ENCODE data around the gene FAM89B. TPM values are rescaled to one million over a fixed set of nuclear protein-coding genes. Genes with fewer than 3 reads are reported as not detected.

The FAM89B gene
- total RNA-seq, 2 experiments from 2014 or later: 23.3 to 27.3 TPM

DNA sequence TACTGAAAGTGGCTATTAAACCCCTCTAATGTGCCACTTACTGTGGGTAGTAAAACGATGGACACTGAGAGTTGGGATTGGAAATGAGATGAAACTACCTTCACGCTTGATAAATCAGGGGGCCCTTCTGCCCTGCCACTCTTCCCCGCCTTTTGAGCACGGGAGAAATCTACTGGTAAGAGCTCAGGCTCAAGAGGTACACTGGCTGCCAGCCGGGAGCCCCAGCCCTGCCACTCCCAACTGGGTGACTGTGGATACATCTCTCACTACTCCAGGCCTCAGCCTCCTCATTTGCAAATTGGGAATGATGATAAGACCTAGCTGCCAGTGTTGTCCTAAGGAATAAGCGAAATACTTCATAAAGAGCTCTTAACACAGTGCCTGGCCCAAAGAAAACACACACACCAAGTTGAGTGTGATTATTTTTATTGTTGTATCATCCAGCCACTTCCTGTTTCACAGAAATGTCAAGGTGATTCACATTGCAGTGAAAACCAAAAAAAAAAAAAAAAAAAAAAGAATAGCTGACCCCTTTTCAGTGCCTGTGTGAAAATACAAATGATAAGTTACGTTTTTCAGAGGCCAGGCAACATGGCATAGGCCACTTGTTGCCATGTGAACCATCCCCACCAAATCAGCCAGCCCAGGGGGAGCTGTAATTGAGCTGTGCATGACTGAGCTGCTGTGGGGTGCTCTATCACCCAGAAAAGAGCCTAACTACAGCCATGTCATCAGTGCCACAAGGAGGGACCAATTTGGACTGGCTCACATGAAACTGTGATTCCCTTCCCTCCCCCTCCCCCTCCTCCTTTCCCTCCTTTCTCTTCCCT is 6.5 kb upstream of the FAM89B start:
- Histone ChIP-seq H3K4me3 (ENCODE audit: low read length) (peak overlapping the region; percentile 25), H3K36me3 (ENCODE audit: insufficient read depth, low read length) (peaks cover 7% of the 10 kb centered on the region), H3K27me3 (ENCODE audit: control insufficient read depth in 1 of 2, insufficient read depth in 2 of 2, low read length in 2 of 2) (no peaks in the 10 kb centered on the region), H3K9me3 (ENCODE audit: control insufficient read depth in 1 of 2, insufficient read depth in 1 of 2, low read length in 2 of 2) (no peaks in the 10 kb centered on the region), H3K4me1 (ENCODE audit: insufficient read depth, low read length) (peaks cover 85% of the 10 kb centered on the region), H3K27ac (ENCODE audit: low read depth in 1 of 2, low read length in 2 of 2) (peak overlapping the region; percentile 82 to 88)
- H3K4me1 Mint-ChIP-seq (ENCODE audit: low read depth): peaks cover 69% of the 10 kb centered on the region
- no peaks in the 10 kb centered on the region for H3K27me3 Mint-ChIP-seq
- H3K36me3 Mint-ChIP-seq (ENCODE audit: low read depth): peaks cover 30% of the 10 kb centered on the region
- H3K4me3 Mint-ChIP-seq: peak overlapping the region; percentile 82
- ATAC-seq (ENCODE audit: poor library complexity): no peak
- peak overlapping the region; percentile 98 for H3K27ac Mint-ChIP-seq
- ChIA-PET POLR2A (interaction anchor here (0.6 to 3.6 kb wide), 15 partner anchors 9 to 753 kb away, joined by 3 to 22 read pairs (median 7); partner anchors contain the start of genes EHBP1L1, MALAT1, MUS81 and PCNX3), CTCF (interaction anchor here (0.8 to 3.1 kb wide), 6 partner anchors 9 to 25 kb away, joined by 3 to 30 read pairs (median 5); no protein-coding TSS in a partner anchor)
- no peaks in the 10 kb centered on the region for H3K9me3 Mint-ChIP-seq
- DNase-seq: peak in 5 of 14 experiments; percentile 36 to 78 (median 68)
- intact Hi-C loops (cut with DNase I, micrococcal nuclease): no loop called here
- TF ChIP-seq, protein P1, sequence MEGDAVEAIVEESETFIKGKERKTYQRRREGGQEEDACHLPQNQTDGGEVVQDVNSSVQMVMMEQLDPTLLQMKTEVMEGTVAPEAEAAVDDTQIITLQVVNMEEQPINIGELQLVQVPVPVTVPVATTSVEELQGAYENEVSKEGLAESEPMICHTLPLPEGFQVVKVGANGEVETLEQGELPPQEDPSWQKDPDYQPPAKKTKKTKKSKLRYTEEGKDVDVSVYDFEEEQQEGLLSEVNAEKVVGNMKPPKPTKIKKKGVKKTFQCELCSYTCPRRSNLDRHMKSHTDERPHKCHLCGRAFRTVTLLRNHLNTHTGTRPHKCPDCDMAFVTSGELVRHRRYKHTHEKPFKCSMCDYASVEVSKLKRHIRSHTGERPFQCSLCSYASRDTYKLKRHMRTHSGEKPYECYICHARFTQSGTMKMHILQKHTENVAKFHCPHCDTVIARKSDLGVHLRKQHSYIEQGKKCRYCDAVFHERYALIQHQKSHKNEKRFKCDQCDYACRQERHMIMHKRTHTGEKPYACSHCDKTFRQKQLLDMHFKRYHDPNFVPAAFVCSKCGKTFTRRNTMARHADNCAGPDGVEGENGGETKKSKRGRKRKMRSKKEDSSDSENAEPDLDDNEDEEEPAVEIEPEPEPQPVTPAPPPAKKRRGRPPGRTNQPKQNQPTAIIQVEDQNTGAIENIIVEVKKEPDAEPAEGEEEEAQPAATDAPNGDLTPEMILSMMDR (IDR thresholded peaks at IDR 0.05): no peak

DNA sequence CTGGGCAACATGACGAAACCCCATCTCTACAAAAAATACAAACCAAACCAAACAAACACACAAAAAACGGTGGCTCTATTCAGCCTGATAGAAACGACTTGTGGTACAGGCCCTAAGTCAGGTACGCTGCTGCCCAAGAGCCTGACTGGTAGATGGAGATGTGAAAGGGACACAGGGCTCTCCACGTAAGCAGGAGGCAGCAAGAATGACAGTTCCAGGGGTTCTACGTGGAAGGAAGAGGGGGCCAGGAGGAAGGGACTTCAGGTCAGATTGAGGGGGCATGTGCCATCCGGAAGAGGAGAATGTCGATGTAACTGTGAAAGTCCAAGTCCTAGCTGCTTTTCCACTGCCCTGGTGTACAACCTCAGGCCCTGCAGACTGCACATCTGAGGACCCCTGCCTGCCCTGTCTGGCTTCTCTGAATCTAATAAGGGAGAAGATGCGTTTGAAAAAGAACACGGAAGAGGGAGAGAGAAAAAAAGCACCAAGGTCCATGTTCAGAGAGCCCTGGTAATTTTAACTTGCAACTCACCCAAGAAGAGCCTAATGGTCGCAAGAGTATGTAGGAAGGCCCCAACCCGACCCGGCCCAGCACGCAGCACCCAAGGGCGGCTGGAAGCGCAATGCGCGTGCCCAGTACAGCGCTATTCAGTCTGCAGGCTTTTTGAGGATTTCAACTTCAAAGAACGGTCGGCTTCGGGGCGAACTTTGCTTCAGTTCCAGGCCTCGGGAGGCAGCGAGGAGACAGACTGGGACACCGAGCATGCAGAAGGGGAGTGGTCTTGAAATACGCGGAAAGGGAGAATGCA is 3.0 kb upstream of the FAM89B start:
- peak overlapping the region; percentile 100 for H3K4me3 Mint-ChIP-seq

More for the DNA sequence above, 3.0 kb upstream of the FAM89B start:
- Mint-ChIP-seq H3K27ac (peak overlapping the region; percentile 98), H3K9me3 (no peaks in the 10 kb centered on the region), H3K36me3 (ENCODE audit: low read depth) (peaks cover 42% of the 10 kb centered on the region), H3K27me3 (no peaks in the 10 kb centered on the region), H3K4me1 (ENCODE audit: low read depth) (peaks cover 85% of the 10 kb centered on the region)
- peaks cover 89% of the 10 kb centered on the region for H3K4me1 ChIP-seq (ENCODE audit: insufficient read depth, low read length)
- peak overlapping the region; percentile 89 for H3K4me3 ChIP-seq (ENCODE audit: low read length)
- intact Hi-C loops (cut with DNase I, micrococcal nuclease): loop anchor here in 1 of 2 experiments (2.0 kb wide), 1 partner anchor 17 kb away; no protein-coding TSS in a partner anchor
- peak overlapping the region; percentile 99 to 100 for H3K27ac ChIP-seq (ENCODE audit: low read depth in 1 of 2, low read length in 2 of 2)
- H3K36me3 ChIP-seq (ENCODE audit: insufficient read depth, low read length): peaks cover 19% of the 10 kb centered on the region
- no peaks in the 10 kb centered on the region for H3K27me3 ChIP-seq (ENCODE audit: control insufficient read depth in 1 of 2, insufficient read depth in 2 of 2, low read length in 2 of 2)
- ATAC-seq (ENCODE audit: poor library complexity) (peak; percentile 33), DNase-seq (peak in 1 of 14 experiments; percentile 44)
- H3K9me3 ChIP-seq (ENCODE audit: control insufficient read depth in 1 of 2, insufficient read depth in 1 of 2, low read length in 2 of 2): no peaks in the 10 kb centered on the region
- CTCF ChIA-PET: interaction anchor here (0.9 to 4.4 kb wide), 6 partner anchors 9 to 29 kb away, joined by 3 to 64 read pairs (median 5); partner anchors contain the start of gene LTBP3
- TF ChIP-seq, protein P1 (IDR thresholded peaks at IDR 0.05): no peak
- POLR2A ChIA-PET: interaction anchor here (0.7 to 5.5 kb wide), 23 partner anchors 8 to 825 kb away, joined by 3 to 92 read pairs (median 6); partner anchors contain the start of genes CFL1, LTBP3, MALAT1 and MAP3K11

All from CD4-positive, alpha-beta T cell (primary cell).